ENCODE data around the gene ZGRF1.
"Not testable (repeated sequence)": the region's sequence is repeated elsewhere in the genome, so short reads cannot be mapped to it uniquely, and the experiment has no call there.

ZGRF1 gene

DNA sequence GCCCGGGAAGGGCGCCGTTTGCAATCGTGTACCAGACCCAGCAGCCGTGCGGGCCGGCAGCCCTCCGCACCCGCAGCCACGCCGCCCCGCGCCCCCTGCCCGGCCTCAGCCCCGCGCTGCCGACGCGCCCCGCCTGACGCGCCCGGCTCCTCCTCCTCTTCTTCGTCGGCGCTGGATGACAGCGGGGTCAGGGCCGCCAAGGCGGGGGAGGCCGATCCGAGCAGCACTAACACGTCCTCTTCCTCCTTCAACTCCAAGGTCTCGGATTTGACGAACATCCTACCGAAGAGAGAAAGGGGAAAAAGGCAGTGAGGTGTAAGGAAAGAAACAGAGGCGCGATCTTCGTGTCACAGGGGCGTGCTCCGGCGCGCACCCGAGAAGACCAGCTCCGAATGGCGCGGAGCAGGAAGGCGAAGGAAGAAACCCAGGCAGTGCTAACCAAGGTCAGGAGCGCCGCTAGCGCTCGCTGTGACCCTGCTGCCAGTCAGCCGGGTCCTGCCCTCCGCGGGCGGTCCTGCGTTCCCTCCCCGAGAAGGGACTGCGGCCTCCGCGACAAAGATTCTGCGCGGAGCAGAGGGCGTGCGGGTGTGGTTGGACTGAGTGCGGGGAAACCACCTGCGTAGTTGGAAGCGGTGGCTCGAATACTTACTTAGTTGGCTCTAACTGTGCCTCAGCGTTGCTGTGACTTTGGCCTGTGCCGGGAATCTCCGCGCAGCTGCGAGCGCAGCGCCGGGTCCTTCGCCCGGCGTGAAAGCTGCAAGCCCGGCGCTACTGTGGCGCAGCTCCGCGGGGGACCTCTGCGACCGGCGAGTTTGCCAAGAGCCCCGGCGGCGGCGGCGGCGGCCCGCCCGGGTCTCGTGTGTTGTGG lies 121.3 kb downstream of the ZGRF1 start:
- DNase-seq = no peak

- DNase-seq = no peak
These were observed 122.0 kb downstream of the ZGRF1 start for GRCh38 chr4:112514647-112515197.

- DNase-seq = no peak
These were observed 122.6 kb downstream of the ZGRF1 start for GRCh38 chr4:112513971-112514646.

DNA sequence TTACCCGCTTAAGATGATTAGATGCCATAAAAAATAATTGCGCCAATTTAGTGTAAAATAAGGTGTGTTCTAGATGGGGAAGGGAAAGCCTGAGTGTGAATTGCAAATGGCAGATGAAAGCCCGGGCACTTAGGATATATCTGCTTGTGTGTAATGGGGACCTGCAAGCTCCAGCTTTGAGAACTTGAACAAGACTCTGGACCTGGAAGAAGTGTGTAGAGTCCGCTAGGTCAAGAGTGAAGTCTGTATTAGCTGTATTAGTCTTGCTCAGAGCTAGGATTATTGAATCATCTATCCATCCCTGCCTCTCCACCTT lies 124.9 kb downstream of the ZGRF1 start:
- no peak for DNase-seq

DNA sequence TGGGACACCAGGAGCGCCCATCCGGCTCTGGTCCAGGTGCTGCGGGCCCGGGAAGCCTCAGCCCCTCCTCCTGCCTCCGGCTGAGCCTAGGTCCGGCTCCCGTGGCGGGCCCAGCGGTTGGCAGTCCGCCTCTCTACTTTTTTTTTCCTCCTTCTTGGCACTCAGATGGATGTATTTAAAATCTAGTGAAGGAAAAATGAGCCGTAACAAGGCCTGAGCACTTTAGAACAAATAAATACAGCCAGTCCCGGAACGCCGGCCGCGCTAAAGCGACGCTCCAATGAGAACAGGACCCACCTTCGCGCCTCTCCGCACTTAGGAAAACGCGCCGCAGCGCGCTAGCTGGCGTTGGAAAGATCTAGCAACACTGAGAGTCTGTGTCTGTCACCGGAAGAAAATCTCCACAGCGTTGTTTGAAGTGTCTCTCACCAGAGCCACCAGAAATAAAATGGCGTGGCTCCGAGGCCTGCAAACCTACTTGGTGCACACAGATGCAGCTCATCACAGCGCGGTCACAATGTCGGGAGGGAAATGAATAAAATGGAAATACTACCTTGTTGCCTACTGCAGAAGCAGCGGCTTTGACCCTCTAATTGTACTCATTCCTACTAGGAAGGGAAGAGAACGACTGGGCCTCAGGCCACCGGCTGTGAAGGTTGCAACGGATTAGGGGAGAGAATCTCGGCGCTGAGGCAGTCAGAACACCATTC lies 125.5 kb downstream of the ZGRF1 start:
- no peak for DNase-seq

DNA sequence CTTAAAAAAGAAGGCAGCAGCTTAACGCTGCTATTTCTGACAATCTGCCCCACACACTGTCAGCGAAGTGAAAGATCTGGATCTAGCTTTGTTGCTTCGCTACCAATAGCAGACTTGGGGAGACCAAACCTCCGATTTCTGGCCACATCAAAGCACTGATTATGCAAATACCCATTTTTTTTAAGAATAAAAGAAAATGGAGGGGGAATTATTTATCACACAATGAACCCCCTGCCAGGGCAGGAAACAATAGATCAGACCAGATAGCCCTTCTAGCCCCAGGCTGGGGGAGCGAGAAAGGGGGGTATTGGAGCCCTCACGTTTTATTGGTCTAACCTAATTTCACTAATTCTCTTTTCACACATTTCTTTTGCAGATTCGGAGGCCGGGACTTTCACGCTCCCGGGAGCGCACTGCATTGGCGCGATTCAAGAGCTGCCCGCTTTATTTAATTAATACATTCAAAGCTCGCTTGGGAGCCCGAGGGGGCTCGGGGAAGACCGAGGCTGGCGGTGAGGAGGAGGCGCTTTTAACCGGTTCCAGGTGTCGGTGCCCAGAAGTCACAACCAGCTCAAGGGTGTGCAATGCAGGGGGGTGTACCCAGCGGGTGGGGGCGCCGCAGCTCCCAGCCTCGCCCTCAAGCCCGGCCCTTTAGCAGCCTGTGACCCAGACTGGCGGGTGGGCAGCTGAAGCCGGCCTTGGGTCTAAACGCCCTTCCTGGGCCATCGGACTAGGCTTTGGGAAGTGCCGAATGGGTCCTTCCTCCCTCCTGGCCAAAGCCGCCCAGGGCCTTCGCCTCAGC lies 126.2 kb downstream of the ZGRF1 start:
- DNase-seq = no peak

GRCh38 chr4:112509243-112510141 lies 127.2 kb downstream of the ZGRF1 start:
- DNase-seq = no peak

DNA sequence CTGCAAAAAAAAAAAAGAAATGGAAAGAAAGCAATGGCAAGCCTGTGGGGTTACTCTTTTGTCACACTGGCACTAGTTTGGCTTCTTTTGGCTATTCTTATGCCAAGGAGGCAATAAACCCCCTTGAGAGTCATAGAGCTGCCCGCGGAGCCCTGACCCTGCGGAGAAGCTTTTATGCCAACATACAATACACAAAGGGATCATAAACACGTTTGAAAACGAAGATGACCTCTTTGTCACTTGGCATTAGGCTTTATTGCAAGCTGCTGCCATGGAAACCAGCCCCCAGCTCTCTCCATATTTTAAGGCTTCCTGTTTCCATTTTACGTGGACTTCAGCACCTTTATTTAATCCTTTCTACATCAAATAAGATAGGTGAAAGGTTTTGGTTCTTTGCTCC lies 128.4 kb downstream of the ZGRF1 start:
- DNase-seq = no peak

GRCh38 chr4:112504807-112505206 lies 131.9 kb downstream of the ZGRF1 start:
- DNase-seq = no peak

DNA sequence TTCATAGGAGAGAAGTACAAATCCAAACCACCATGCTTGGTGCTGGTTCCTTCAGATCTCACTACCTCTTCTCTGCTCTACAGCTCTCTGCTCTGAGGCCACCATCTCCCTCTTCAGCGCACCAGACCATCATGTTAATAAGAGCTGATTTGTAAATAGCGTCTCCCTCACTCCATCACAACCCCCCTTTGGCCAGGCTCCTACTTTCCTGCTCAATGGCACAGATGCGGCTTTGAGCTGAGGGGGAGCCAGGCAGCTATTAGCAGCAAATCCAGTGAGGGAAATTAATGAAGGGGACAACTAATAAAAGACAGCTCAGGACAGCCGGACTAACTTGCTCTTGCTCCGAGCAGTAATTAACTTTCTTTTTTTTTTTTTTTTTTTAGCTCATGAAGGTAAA lies 133.8 kb downstream of the ZGRF1 start:
- DNase-seq = no peak

GRCh38 chr4:112492321-112492720 lies 144.4 kb downstream of the ZGRF1 start:
- no peak for DNase-seq

DNA sequence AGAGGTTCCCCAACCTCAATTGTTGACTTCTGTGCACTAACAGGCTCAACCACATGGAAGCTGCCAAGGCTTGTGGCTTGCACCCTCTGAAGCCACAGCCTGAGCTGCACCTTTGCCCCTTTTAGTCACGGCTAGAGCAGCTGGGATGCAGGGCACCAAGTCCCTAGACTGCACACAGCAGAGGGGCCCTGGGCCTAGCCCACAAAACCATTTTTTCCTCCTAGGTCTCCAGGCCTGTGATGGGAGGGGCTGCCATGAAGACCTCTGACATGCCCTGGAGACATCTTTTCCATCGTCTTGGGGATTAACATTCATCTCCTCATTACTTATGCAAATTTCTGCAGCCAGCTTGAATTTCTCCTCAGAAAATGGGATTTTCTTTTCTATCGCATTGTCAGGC lies 145.9 kb downstream of the ZGRF1 start:
- DNase-seq = not testable (repeated sequence)

All from NCI-H1105 (cell line).